ENCODE measurements around the gene VWA8. TPM values are rescaled to one million over a fixed set of nuclear protein-coding genes. Genes with fewer than 3 reads are reported as not detected.

VWA8 gene
- total and polyA plus RNA-seq, 2 of the 13 experiments (the other 11 are each of a cell fraction or from before 2014, with no cell fraction given) = 9.1 to 17.3 TPM

- ChIA-PET CTCF (ENCODE audit: low intra/inter-chr PET ratio, low total read pairs) (no interaction called here), POLR2A (interaction anchor here (1.2 kb wide), 2 partner anchors 31 to 39 kb away, joined by 4 to 7 read pairs; no protein-coding TSS in a partner anchor)
- Histone ChIP-seq H3K9me3 (ENCODE audit: low read length) (no peaks in the 10 kb centered on the region), H3K79me2 (ENCODE audit: insufficient read depth, low read length) (no peaks in the 10 kb centered on the region), H3K4me3 (replicated peaks in 1 of 3; ENCODE audit: insufficient read depth in 1 of 3, low read depth in 2 of 3, low read length in 3 of 3) (no peak overlapping the region), H2AFZ (ENCODE audit: low read length) (no peak overlapping the region), H3K9ac (ENCODE audit: insufficient read depth, low read depth, low read length) (no peak overlapping the region; the same call in 1 of the 2 replicates), H4K20me1 (ENCODE audit: insufficient read depth, low read length) (no peaks in the 10 kb centered on the region), H3K27me3 (ENCODE audit: control insufficient read depth in 1 of 2, insufficient read depth in 2 of 2, low read length in 2 of 2) (no peaks in the 10 kb centered on the region), H3K36me3 (replicated peaks in 1 of 2; ENCODE audit: control insufficient read depth in 1 of 2, insufficient read depth in 2 of 2, low read length in 2 of 2) (no peaks in the 10 kb centered on the region), H3K4me1 (ENCODE audit: insufficient read depth, low read length) (peaks cover 72% of the 10 kb centered on the region), H3K4me2 (ENCODE audit: low read depth, low read length) (no peak overlapping the region), H3K27ac (ENCODE audit: extremely low read length, insufficient read depth, low read length) (peak overlapping the region; percentile 71)
- in situ Hi-C loops (cut with HindIII; ENCODE audit: extremely low pct_ligation_motif_present, low pct_unique_long_range_greater_than_20kb) (loop anchor here (5.0 kb wide), 1 partner anchor 38 kb away; no protein-coding TSS in a partner anchor), intact Hi-C loops (cut with micrococcal nuclease; ENCODE audit: unreplicated experiment) (loop anchor here (5.0 kb wide), 2 partner anchors 83 to 98 kb away; no protein-coding TSS in a partner anchor)
- DNase-seq (ENCODE audit: low spot score) = peak; percentile 88
- WGBS (ENCODE audit: low lambda C conversion rate) = 49% methylated on average over 4 of the region's 4 CpGs
- no peak for FAIRE-seq
- peak; percentile 22; the same call in 2 of the 3 replicates for ATAC-seq
- no TSS peak for BruUV-seq (replicated peaks)
- TF ChIP-seq ZNF891 (CRISPR knock-in tag; IDR thresholded peaks at IDR 0.05) = no peak
- no peak for TF ChIP-seq ZNF383 (CRISPR knock-in tag; IDR thresholded peaks at IDR 0.05; ENCODE audit: borderline replicate concordance)
- no peak for TF ChIP-seq RORA (CRISPR knock-in tag; IDR thresholded peaks at IDR 0.05)
- TF ChIP-seq TFDP2 (CRISPR knock-in tag; IDR thresholded peaks at IDR 0.05) = no peak
- TF ChIP-seq RBAK (CRISPR knock-in tag; IDR thresholded peaks at IDR 0.05) = no peak
- no peak for TF ChIP-seq SYNCRIP (IDR thresholded peaks at IDR 0.05; ENCODE audit: insufficient read depth, low read depth, low read length)
- TF ChIP-seq FOSL2 (CRISPR knock-in tag; IDR thresholded peaks at IDR 0.05) = peak; percentile 62
- no peak for TF ChIP-seq HNRNPLL (IDR thresholded peaks at IDR 0.05; ENCODE audit: low read depth, low read length, poor library complexity, severe bottlenecking)
- no peak for TF ChIP-seq KAT2B (IDR thresholded peaks at IDR 0.05; ENCODE audit: borderline replicate concordance, low read depth, low read length)
- TF ChIP-seq, protein P1, sequence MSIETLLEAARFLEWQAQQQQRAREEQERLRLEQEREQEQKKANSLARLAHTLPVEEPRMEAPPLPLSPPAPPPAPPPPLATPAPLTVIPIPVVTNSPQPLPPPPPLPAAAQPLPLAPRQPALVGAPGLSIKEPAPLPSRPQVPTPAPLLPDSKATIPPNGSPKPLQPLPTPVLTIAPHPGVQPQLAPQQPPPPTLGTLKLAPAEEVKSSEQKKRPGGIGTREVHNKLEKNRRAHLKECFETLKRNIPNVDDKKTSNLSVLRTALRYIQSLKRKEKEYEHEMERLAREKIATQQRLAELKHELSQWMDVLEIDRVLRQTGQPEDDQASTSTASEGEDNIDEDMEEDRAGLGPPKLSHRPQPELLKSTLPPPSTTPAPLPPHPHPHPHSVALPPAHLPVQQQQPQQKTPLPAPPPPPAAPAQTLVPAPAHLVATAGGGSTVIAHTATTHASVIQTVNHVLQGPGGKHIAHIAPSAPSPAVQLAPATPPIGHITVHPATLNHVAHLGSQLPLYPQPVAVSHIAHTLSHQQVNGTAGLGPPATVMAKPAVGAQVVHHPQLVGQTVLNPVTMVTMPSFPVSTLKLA (IDR thresholded peaks at IDR 0.05) = no peak
- TF ChIP-seq ZNF749 (CRISPR knock-in tag; IDR thresholded peaks at IDR 0.05; ENCODE audit: borderline replicate concordance) = no peak
- TF ChIP-seq ZNF710 (CRISPR knock-in tag; IDR thresholded peaks at IDR 0.05; ENCODE audit: borderline replicate concordance) = no peak
- TF ChIP-seq TCF7 (IDR thresholded peaks at IDR 0.05; ENCODE audit: low read depth) = 0 out of 2 replicates have a peak, but pooled peaks have one; percentile 12
- TF ChIP-seq ZNF251 (CRISPR knock-in tag; IDR thresholded peaks at IDR 0.05) = no peak
- TF ChIP-seq SOX13 (IDR thresholded peaks at IDR 0.05) = no peak
- peak in 1 of 2 experiments; percentile 36; a peak in 1 of 4 replicates for TF ChIP-seq SOX13 (CRISPR knock-in tag; conservative IDR thresholded peaks at IDR 0.05 in 1 of 2, IDR thresholded peaks at IDR 0.05 in 1 of 2)
- TF ChIP-seq SOX5 (CRISPR knock-in tag; IDR thresholded peaks at IDR 0.05; ENCODE audit: borderline replicate concordance) = peak; percentile 42; the same call in 1 of the 2 replicates
- TF ChIP-seq SMAD1 (CRISPR knock-in tag; IDR thresholded peaks at IDR 0.05; ENCODE audit: borderline replicate concordance, low read depth) = no peak
Observed at GRCh38 chr13:41645331-41645730, 315.6 kb downstream of the VWA8 start.
